ENCODE results near the gene TRPV5.

GRCh38 chr7:142957723-142958122 is 24.2 kb upstream of the TRPV5 start:
- TF ChIP-seq, protein P1, sequence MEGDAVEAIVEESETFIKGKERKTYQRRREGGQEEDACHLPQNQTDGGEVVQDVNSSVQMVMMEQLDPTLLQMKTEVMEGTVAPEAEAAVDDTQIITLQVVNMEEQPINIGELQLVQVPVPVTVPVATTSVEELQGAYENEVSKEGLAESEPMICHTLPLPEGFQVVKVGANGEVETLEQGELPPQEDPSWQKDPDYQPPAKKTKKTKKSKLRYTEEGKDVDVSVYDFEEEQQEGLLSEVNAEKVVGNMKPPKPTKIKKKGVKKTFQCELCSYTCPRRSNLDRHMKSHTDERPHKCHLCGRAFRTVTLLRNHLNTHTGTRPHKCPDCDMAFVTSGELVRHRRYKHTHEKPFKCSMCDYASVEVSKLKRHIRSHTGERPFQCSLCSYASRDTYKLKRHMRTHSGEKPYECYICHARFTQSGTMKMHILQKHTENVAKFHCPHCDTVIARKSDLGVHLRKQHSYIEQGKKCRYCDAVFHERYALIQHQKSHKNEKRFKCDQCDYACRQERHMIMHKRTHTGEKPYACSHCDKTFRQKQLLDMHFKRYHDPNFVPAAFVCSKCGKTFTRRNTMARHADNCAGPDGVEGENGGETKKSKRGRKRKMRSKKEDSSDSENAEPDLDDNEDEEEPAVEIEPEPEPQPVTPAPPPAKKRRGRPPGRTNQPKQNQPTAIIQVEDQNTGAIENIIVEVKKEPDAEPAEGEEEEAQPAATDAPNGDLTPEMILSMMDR (conservative IDR thresholded peaks at IDR 0.05; ENCODE audit: low read depth, low read length) = no peak
- TF ChIP-seq, protein P2, sequence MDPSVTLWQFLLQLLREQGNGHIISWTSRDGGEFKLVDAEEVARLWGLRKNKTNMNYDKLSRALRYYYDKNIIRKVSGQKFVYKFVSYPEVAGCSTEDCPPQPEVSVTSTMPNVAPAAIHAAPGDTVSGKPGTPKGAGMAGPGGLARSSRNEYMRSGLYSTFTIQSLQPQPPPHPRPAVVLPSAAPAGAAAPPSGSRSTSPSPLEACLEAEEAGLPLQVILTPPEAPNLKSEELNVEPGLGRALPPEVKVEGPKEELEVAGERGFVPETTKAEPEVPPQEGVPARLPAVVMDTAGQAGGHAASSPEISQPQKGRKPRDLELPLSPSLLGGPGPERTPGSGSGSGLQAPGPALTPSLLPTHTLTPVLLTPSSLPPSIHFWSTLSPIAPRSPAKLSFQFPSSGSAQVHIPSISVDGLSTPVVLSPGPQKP (IDR thresholded peaks at IDR 0.05; ENCODE audit: borderline replicate concordance, low read depth, low read length) = no peak
- TF ChIP-seq RAD21 (IDR thresholded peaks at IDR 0.05; ENCODE audit: low read length) (no peak), MAZ (IDR thresholded peaks at IDR 0.05; ENCODE audit: borderline replicate concordance, low read depth, low read length) (no peak)
